HCT116 (cell line): ENCODE measurements around the gene TLR9. TPM values are rescaled to one million over a fixed set of nuclear protein-coding genes. Genes with fewer than 3 reads are reported as not detected.

ENCODE experiments used
- ATAC-seq: fragments of 200-7000 bp; cut with Tn5 transposase; 2 replicates; pipeline ENCODE4 v1.9.1; 2020; ENCODE audit warnings: mild to moderate bottlenecking, moderate library complexity
- BruUV-seq: library from RNA; stranded (reverse); fragments of 400-500 nt; replicated peaks from 2 replicates; lab custom pipeline; 2021; lab: Mats Ljungman, UMichigan
- CTCF ChIA-PET: fragments of 300-600 bp; sonication (Branson Sonifier 250); formaldehyde crosslinking; loops from one replicate; lab custom pipeline; 2021; ENCODE audit warnings: antibody characterized with exemption; lab: Charles Lee
- POLR2A ChIA-PET: fragments of 300-600, 350-600 bp; sonication (Branson Sonifier 250); formaldehyde crosslinking; loops from one replicate; lab custom pipeline; 2021; ENCODE audit warnings: antibody characterized with exemption; lab: Charles Lee
- RAD21 ChIA-PET, 2 experiments: fragments of 300-600 bp; sonication (Branson Sonifier 250); formaldehyde crosslinking; loops; one replicate each; lab custom pipeline; 2023; ENCODE audit warnings: low total read pairs in 2 of 2; ENCODE audit not compliant: uncharacterized antibody in 2 of 2, unreplicated experiment in 2 of 2, low non-redundant PET in 1 of 2; lab: Charles Lee
- DNase-seq: peaks from one replicate; pipeline ENCODE4 v3.0.0-alpha.2; 2010; ENCODE audit warnings: low read depth, low spot score
- H2AFZ ChIP-seq: fragments of 200-600 bp; shearing (Covaris generic), sonication (generic); 2 replicates; pipeline ENCODE4 v1.6.1; 2017; ENCODE audit warnings: low read depth, mixed run types, mixed read lengths, antibody characterized with exemption, low read length; ENCODE audit not compliant: poor library complexity, severe bottlenecking
- H3K27ac ChIP-seq: 2 replicates; pipeline ENCODE4 v1.5.1; 2012; ENCODE audit warnings: low read depth, low read length
- H3K27me3 ChIP-seq: fragments of 200-600 bp; sonication (generic); 2 replicates; pipeline ENCODE4 v1.6.1; 2016; ENCODE audit warnings: mixed run types, low read length, mixed read lengths; ENCODE audit not compliant: insufficient read depth
- H3K36me3 ChIP-seq, 2 experiments: fragments of 200-500 bp in 1 of 2; fragments of 200-600 bp in 1 of 2; sonication (Bioruptor generic) in 1 of 2; sonication (generic) in 1 of 2; 2 replicates each; pipeline versions ENCODE4 v1.5.1 to v1.6.1; 2014 to 2016; ENCODE audit warnings: low read length in 2 of 2, inconsistent platforms in 1 of 2, mixed read lengths in 1 of 2, mixed run types in 1 of 2; ENCODE audit not compliant: insufficient read depth in 2 of 2, control insufficient read depth in 1 of 2
- H3K4me1 ChIP-seq, 2 experiments: fragments of 200-600 bp in 1 of 2; sonication (generic) in 1 of 2; 2 replicates each; pipeline versions ENCODE4 v1.5.1 to v1.6.1; 2012 to 2017; ENCODE audit warnings: low read length in 2 of 2, inconsistent platforms in 1 of 2, mild to moderate bottlenecking in 1 of 2, mixed read lengths in 1 of 2, mixed run types in 1 of 2, moderate library complexity in 1 of 2; ENCODE audit not compliant: insufficient read depth in 2 of 2, control insufficient read depth in 1 of 2
- H3K4me2 ChIP-seq: fragments of 200-600 bp; sonication (generic); 2 replicates; pipeline ENCODE4 v1.6.1; 2017; ENCODE audit warnings: mixed run types, low read length, mixed read lengths
- H3K4me3 ChIP-seq, 2 experiments: fragments of 200-600 bp in 1 of 2; sonication (generic) in 1 of 2; replicated peaks in 1 of 2; 2 replicates each; pipeline ENCODE4 v1.5.1; 2011 to 2016; ENCODE audit warnings: low read length in 2 of 2, control low read depth in 1 of 2, low read depth in 1 of 2, mild to moderate bottlenecking in 1 of 2, mixed read lengths in 1 of 2, mixed run types in 1 of 2
- H3K79me2 ChIP-seq: fragments of 200-600 bp; sonication (generic); 2 replicates; pipeline ENCODE4 v1.6.1; 2017; ENCODE audit warnings: mild to moderate bottlenecking, mixed run types, low read length, moderate library complexity, mixed read lengths; ENCODE audit not compliant: insufficient read depth
- H3K9ac ChIP-seq: fragments of 200-600 bp; sonication (generic); 2 replicates; pipeline ENCODE4 v1.6.1; 2016; ENCODE audit warnings: low read length, mixed read lengths
- H3K9me2 ChIP-seq: fragments of 200-600 bp; sonication (generic), shearing (Covaris generic); 2 replicates; pipeline ENCODE4 v1.6.1; 2017; ENCODE audit warnings: mixed run types, mild to moderate bottlenecking, moderate library complexity; ENCODE audit not compliant: insufficient read depth
- H3K9me3 ChIP-seq, 2 experiments: fragments of 200-500 bp in 1 of 2; fragments of 200-600 bp in 1 of 2; sonication (Bioruptor generic) in 1 of 2; sonication (generic) in 1 of 2; 2 replicates each; pipeline ENCODE4 v1.6.1; 2014 to 2017; ENCODE audit warnings: low read length in 2 of 2, mixed read lengths in 2 of 2, inconsistent platforms in 1 of 2, low read depth in 1 of 2, mild to moderate bottlenecking in 1 of 2, mixed run types in 1 of 2, moderate library complexity in 1 of 2; ENCODE audit not compliant: control insufficient read depth in 1 of 2, insufficient read depth in 1 of 2
- H4K20me1 ChIP-seq: fragments of 200-600 bp; sonication (generic), shearing (Covaris generic); 2 replicates; pipeline ENCODE4 v1.6.1; 2017; ENCODE audit warnings: mixed run types, mild to moderate bottlenecking, moderate library complexity; ENCODE audit not compliant: insufficient read depth
- CBX3 ChIP-seq: IDR thresholded peaks from 2 replicates; pipeline ENCODE4 v1.6.1; 2012; ENCODE audit warnings: low read depth
- EZH2 ChIP-seq: fragments of 200-600 bp; sonication (generic); IDR thresholded peaks from 2 replicates; pipeline ENCODE4 v1.6.1; 2017; ENCODE audit warnings: antibody characterized with exemption, mixed run types
- EZH2phosphoT487 ChIP-seq: fragments of 200-600 bp; IDR thresholded peaks from 2 replicates; pipeline ENCODE4 v1.6.1; 2018; ENCODE audit warnings: antibody characterized with exemption, borderline replicate concordance
- FOSL1 ChIP-seq: IDR thresholded peaks from 2 replicates; pipeline ENCODE4 v1.6.1; 2012; ENCODE audit warnings: low read depth
- SIN3A ChIP-seq: IDR thresholded peaks from 2 replicates; pipeline ENCODE4 v1.6.1; 2012; ENCODE audit warnings: low read depth
- SP1 ChIP-seq: IDR thresholded peaks from 2 replicates; pipeline ENCODE4 v1.6.1; 2012; ENCODE audit warnings: low read depth
- YY1 ChIP-seq: IDR thresholded peaks from 2 replicates; pipeline ENCODE4 v1.6.1; 2011; ENCODE audit warnings: low read length, low read depth, moderate library complexity, mild to moderate bottlenecking; ENCODE audit not compliant: insufficient replicate concordance; ENCODE audit errors: extremely low read depth
- intact Hi-C: fragments of 100-400 bp; cut with micrococcal nuclease; formaldehyde crosslinking; loops from 2 replicates; pipeline ENCODE4 v1.10.0; 2022
- total RNA-seq: library from RNA; stranded (reverse); gene quantifications from one replicate; pipeline ENCODE4 v1.2.1, GENCODE V29; 2021; ENCODE audit not compliant: unreplicated experiment
- TF ChIP-seq, protein P1 (sequence below): IDR thresholded peaks from 2 replicates; pipeline ENCODE4 v1.6.1; 2012; ENCODE audit warnings: low read depth
- TF ChIP-seq, protein P2 (sequence below), 3 experiments: fragments of 200-600 bp in 1 of 3; sonication (generic) in 1 of 3; IDR thresholded peaks in 2 of 3; conservative IDR thresholded peaks in 1 of 3; 2 replicates each; pipeline ENCODE4 v1.5.1; 2012 to 2017; ENCODE audit warnings: low read depth in 2 of 3, low read length in 2 of 3, antibody characterized with exemption in 1 of 3, borderline replicate concordance in 1 of 3, control low read depth in 1 of 3, mild to moderate bottlenecking in 1 of 3, mixed read lengths in 1 of 3, mixed run types in 1 of 3, moderate library complexity in 1 of 3; ENCODE audit not compliant: insufficient read depth in 1 of 3

Gene TLR9
- total RNA-seq, 1 experiment from 2014 or later = 0.15 TPM

DNA sequence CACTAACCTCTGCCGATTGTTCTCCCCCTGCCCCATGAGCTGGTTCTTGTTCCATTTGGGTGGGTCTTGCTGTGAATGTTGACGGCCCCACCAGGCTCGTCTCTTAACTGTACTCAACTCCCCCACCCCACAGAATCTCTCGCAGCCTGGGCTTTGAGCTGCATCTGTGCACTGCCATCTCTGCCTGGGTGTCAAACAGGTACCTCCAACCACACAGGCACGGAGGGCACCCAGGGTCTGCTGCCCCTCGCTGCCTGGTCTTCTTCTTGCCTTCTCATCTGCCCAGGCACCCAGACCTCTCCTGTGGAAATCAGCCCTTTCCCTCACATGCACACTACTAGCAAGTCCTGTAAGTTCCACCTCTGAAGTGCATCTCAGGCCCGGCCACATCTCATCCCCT, 10.1 kb downstream of the TLR9 start:
- CTCF ChIA-PET = no interaction called here
- POLR2A ChIA-PET = no interaction called here
- intact Hi-C loops = loop anchor here (5.0 kb wide), 1 partner anchor 63 kb away; the partner anchor contains the start of gene POC1A
- Histone ChIP-seq H3K9me2 (no peaks in the 10 kb centered on the region), H3K4me2 (no peak overlapping the region), H3K9me3 (no peaks in the 10 kb centered on the region), H3K79me2 (no peaks in the 10 kb centered on the region), H3K36me3 (peaks cover 30 to 36% of the 10 kb centered on the region in 2 experiments), H3K27ac (no peak overlapping the region), H2AFZ (no peak overlapping the region), H4K20me1 (no peaks in the 10 kb centered on the region), H3K4me1 (peaks cover 21 to 38% of the 10 kb centered on the region in 2 experiments), H3K27me3 (no peaks in the 10 kb centered on the region), H3K4me3 (no peak overlapping the region), H3K9ac (no peak overlapping the region)
- DNase-seq = no peak
- no peak for TF ChIP-seq YY1
- TF ChIP-seq, protein P1, sequence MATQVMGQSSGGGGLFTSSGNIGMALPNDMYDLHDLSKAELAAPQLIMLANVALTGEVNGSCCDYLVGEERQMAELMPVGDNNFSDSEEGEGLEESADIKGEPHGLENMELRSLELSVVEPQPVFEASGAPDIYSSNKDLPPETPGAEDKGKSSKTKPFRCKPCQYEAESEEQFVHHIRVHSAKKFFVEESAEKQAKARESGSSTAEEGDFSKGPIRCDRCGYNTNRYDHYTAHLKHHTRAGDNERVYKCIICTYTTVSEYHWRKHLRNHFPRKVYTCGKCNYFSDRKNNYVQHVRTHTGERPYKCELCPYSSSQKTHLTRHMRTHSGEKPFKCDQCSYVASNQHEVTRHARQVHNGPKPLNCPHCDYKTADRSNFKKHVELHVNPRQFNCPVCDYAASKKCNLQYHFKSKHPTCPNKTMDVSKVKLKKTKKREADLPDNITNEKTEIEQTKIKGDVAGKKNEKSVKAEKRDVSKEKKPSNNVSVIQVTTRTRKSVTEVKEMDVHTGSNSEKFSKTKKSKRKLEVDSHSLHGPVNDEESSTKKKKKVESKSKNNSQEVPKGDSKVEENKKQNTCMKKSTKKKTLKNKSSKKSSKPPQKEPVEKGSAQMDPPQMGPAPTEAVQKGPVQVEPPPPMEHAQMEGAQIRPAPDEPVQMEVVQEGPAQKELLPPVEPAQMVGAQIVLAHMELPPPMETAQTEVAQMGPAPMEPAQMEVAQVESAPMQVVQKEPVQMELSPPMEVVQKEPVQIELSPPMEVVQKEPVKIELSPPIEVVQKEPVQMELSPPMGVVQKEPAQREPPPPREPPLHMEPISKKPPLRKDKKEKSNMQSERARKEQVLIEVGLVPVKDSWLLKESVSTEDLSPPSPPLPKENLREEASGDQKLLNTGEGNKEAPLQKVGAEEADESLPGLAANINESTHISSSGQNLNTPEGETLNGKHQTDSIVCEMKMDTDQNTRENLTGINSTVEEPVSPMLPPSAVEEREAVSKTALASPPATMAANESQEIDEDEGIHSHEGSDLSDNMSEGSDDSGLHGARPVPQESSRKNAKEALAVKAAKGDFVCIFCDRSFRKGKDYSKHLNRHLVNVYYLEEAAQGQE = no peak
- TF ChIP-seq EZH2 = no peak
- TF ChIP-seq, protein P2, sequence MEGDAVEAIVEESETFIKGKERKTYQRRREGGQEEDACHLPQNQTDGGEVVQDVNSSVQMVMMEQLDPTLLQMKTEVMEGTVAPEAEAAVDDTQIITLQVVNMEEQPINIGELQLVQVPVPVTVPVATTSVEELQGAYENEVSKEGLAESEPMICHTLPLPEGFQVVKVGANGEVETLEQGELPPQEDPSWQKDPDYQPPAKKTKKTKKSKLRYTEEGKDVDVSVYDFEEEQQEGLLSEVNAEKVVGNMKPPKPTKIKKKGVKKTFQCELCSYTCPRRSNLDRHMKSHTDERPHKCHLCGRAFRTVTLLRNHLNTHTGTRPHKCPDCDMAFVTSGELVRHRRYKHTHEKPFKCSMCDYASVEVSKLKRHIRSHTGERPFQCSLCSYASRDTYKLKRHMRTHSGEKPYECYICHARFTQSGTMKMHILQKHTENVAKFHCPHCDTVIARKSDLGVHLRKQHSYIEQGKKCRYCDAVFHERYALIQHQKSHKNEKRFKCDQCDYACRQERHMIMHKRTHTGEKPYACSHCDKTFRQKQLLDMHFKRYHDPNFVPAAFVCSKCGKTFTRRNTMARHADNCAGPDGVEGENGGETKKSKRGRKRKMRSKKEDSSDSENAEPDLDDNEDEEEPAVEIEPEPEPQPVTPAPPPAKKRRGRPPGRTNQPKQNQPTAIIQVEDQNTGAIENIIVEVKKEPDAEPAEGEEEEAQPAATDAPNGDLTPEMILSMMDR (IDR thresholded peaks at IDR 0.05 in 2 of 3, conservative IDR thresholded peaks at IDR 0.05 in 1 of 3; ENCODE audit: borderline replicate concordance in 1 of 3, insufficient read depth in 1 of 3, low read depth in 2 of 3, low read length in 2 of 3) = no peak
- no peak for TF ChIP-seq CBX3
- TF ChIP-seq SIN3A = no peak
- TF ChIP-seq FOSL1 = no peak
- TF ChIP-seq SP1 = no peak
- TF ChIP-seq EZH2phosphoT487 = no peak
- no peak for ATAC-seq
- no TSS peak for BruUV-seq
- RAD21 ChIA-PET = no interaction called here
